CD4-positive, alpha-beta T cell (primary cell): Measurements from ENCODE around the gene MEGF11. TPM values are rescaled to one million over a fixed set of nuclear protein-coding genes. Genes with fewer than 3 reads are reported as not detected.
A peak's percentile ranks its signal among the peaks of the same experiment; 100 is the strongest.

Source experiments
- ATAC-seq: fragments of 200-7000 bp; cut with Tn5 transposase; one replicate; pipeline ENCODE4 v1.10.0; 2022; ENCODE audit warnings: mild to moderate bottlenecking; ENCODE audit not compliant: poor library complexity
- CTCF ChIA-PET: fragments of 350-600 bp; sonication (Branson Sonifier 250); formaldehyde crosslinking; loops from one replicate; lab custom pipeline; 2021; ENCODE audit warnings: antibody characterized with exemption, inconsistent platforms; lab: Charles Lee
- POLR2A ChIA-PET: fragments of 350-600 bp; sonication (Branson Sonifier 250); formaldehyde crosslinking; loops from one replicate; lab custom pipeline; 2021; ENCODE audit warnings: antibody characterized with exemption, inconsistent platforms; lab: Charles Lee
- DNase-seq, 14 experiments: peaks; one replicate each; pipeline ENCODE4 v3.0.0-alpha.2; 2013 to 2020; ENCODE audit warnings: mixed read lengths in 2 of 14
- H3K27ac ChIP-seq, 2 donors: one replicate each; pipeline versions ENCODE4 v1.5.1 to v1.7.0; 2013; ENCODE audit warnings: low read length in 2 of 2, low read depth in 1 of 2, mild to moderate bottlenecking in 1 of 2
- H3K27me3 ChIP-seq, 2 experiments: 1 replicate in 1 of 2; 2 replicates in 1 of 2; pipeline versions ENCODE4 v1.6.1 to v1.7.0; 2013; ENCODE audit warnings: low read length in 2 of 2, control low read depth in 1 of 2, mild to moderate bottlenecking in 1 of 2, moderate library complexity in 1 of 2; ENCODE audit not compliant: insufficient read depth in 2 of 2, control insufficient read depth in 1 of 2
- H3K36me3 ChIP-seq: one replicate; pipeline ENCODE4 v1.6.1; 2013; ENCODE audit warnings: low read length, control low read depth; ENCODE audit not compliant: insufficient read depth
- H3K4me1 ChIP-seq: one replicate; pipeline ENCODE4 v1.6.1; 2013; ENCODE audit warnings: low read length, control low read depth; ENCODE audit not compliant: insufficient read depth
- H3K4me3 ChIP-seq: one replicate; pipeline ENCODE4 v1.5.1; 2013; ENCODE audit warnings: mild to moderate bottlenecking, low read length, moderate library complexity
- H3K9me3 ChIP-seq, 2 experiments: 1 replicate in 1 of 2; 2 replicates in 1 of 2; pipeline versions ENCODE4 v1.6.1 to v1.7.0; 2013; ENCODE audit warnings: low read length in 2 of 2, mild to moderate bottlenecking in 2 of 2, control low read depth in 1 of 2, moderate library complexity in 1 of 2; ENCODE audit not compliant: control insufficient read depth in 1 of 2, insufficient read depth in 1 of 2
- H3K27ac Mint-ChIP-seq: one replicate; pipeline ENCODE4 v1.8.0; 2020; ENCODE audit warnings: mixed read lengths
- H3K27me3 Mint-ChIP-seq: one replicate; pipeline ENCODE4 v1.8.0; 2021; ENCODE audit warnings: mixed read lengths
- H3K36me3 Mint-ChIP-seq: one replicate; pipeline ENCODE4 v1.8.0; 2021; ENCODE audit warnings: low read depth, mixed read lengths
- H3K4me1 Mint-ChIP-seq: one replicate; pipeline ENCODE4 v1.8.0; 2021; ENCODE audit warnings: low read depth, mixed read lengths
- H3K4me3 Mint-ChIP-seq: one replicate; pipeline ENCODE4 v1.8.0; 2020; ENCODE audit warnings: mild to moderate bottlenecking, mixed read lengths
- H3K9me3 Mint-ChIP-seq: one replicate; pipeline ENCODE4 v1.8.0; 2020; ENCODE audit warnings: mixed read lengths
- CTCF ChIP-seq: fragments of 200-600 bp; IDR thresholded peaks from one replicate; pipeline ENCODE4 v1.8.0; 2022; ENCODE audit warnings: antibody characterized with exemption, mild to moderate bottlenecking
- intact Hi-C, 2 experiments: fragments of 100-400 bp; cut with DNase I in 1 of 2; cut with micrococcal nuclease in 1 of 2; formaldehyde crosslinking; loops; one replicate each; pipeline versions ENCODE4 v1.15.1 to v1.9.0; 2023 to 2025; cut with DNase I, micrococcal nuclease
- total RNA-seq, 174 experiments: library from RNA in 2 of 174; stranded (reverse) in 2 of 174; gene quantifications; one replicate each; pipeline ENCODE4 v1.2.3 and lab custom pipeline; 2021 to 2026

Gene MEGF11
- total RNA-seq, 2 experiments from 2014 or later, result not detected

DNA sequence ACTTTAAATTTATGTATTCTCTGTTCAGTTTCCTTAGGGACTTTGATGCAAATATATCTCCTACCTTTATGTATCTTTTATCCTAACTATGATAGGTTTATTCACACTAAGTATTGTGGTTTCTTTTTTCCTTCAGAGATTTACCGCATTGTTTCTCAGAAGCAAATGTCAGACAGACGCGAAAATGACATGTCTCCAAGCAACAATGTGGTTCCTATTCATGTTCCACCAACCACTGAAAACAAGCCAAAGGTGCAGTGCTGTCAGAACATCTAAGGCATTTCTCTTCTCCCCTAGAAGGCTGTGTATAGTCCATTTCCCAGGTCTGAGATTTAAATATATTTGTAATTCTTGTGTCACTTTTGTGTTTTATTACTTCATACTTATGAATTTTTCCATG is 366.0 kb downstream of the MEGF11 start:
- Mint-ChIP-seq H3K4me1 (peaks cover 75% of the 10 kb centered on the region), H3K36me3 (peaks cover 85% of the 10 kb centered on the region), H3K27ac (peak overlapping the region; percentile 89), H3K4me3 (peak overlapping the region; percentile 59), H3K9me3 (no peaks in the 10 kb centered on the region), H3K27me3 (no peaks in the 10 kb centered on the region)
- TF ChIP-seq CTCF, result no peak
- no peak overlapping the region for H3K4me3 ChIP-seq
- intact Hi-C loops, result loop anchor here (2.0 to 10.0 kb wide), 2 partner anchors 19 to 407 kb away; partner anchors contain the start of genes DIS3L (in 2 of the 2) and RAB11A (in 1 of the 2)
- peak; percentile 96 for ATAC-seq
- no peaks in the 10 kb centered on the region for H3K27me3 ChIP-seq
- no peaks in the 10 kb centered on the region for H3K9me3 ChIP-seq
- H3K4me1 ChIP-seq, result peaks cover 11% of the 10 kb centered on the region
- H3K36me3 ChIP-seq, result peaks cover 44% of the 10 kb centered on the region
- H3K27ac ChIP-seq, result peak overlapping the region in 1 of 2 donors; percentile 42
- DNase-seq, result peak in 10 of 14 experiments; percentile 6 to 81 (median 34)
- ChIA-PET POLR2A (interaction anchor here (1.0 to 1.3 kb wide), 2 partner anchors 17 to 96 kb away, joined by 4 to 8 read pairs; partner anchors contain the start of genes DENND4A and RAB11A), CTCF (interaction anchor here (0.6 kb wide), 1 partner anchor 1136 kb away, joined by 3 read pairs; no protein-coding TSS in a partner anchor)

GRCh38 chr15:65885668-65886218 is 367.8 kb downstream of the MEGF11 start:
- Histone ChIP-seq H3K4me1 (peaks cover 19% of the 10 kb centered on the region), H3K36me3 (peaks cover 48% of the 10 kb centered on the region), H3K4me3 (no peak overlapping the region), H3K9me3 (no peaks in the 10 kb centered on the region), H3K27me3 (no peaks in the 10 kb centered on the region), H3K27ac (no peak overlapping the region)
- ChIA-PET POLR2A (interaction anchor here (0.7 to 1.3 kb wide), 2 partner anchors 15 to 83 kb away, joined by 3 to 4 read pairs; no protein-coding TSS in a partner anchor), CTCF (no interaction called here)
- no peak for TF ChIP-seq CTCF
- H3K27me3 Mint-ChIP-seq, result no peaks in the 10 kb centered on the region
- no peaks in the 10 kb centered on the region for H3K9me3 Mint-ChIP-seq
- peaks cover 85% of the 10 kb centered on the region for H3K4me1 Mint-ChIP-seq
- H3K27ac Mint-ChIP-seq, result peak overlapping the region; percentile 89
- no peak overlapping the region for H3K4me3 Mint-ChIP-seq
- intact Hi-C loops, result loop anchor here (2.0 to 10.0 kb wide), 2 partner anchors 17 to 409 kb away; partner anchors contain the start of genes DIS3L (in 2 of the 2) and RAB11A (in 1 of the 2)
- DNase-seq (no peak), ATAC-seq (no peak)
- peaks cover 83% of the 10 kb centered on the region for H3K36me3 Mint-ChIP-seq

DNA sequence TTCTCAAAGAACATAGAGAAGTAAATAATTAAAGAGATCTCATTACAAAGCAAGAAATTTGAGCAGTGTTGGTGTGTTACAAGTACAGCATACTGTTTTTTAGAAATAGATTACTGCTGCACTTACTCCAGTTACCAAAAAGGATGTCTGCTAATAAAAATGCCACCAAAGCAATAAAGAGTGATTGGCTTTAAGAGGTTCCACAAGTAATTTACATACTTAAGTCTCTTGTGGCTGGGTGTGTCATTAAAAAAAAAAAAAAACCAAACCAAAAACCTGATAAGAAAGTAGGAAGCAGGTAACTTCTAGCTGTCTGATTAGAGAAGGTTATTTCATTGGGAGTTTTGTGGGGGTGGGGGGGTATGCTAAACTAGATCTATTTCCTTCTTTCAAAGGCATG is 369.0 kb downstream of the MEGF11 start:
- H3K4me1 ChIP-seq, result peaks cover 19% of the 10 kb centered on the region
- no peak overlapping the region for H3K4me3 ChIP-seq
- H3K36me3 Mint-ChIP-seq, result peaks cover 88% of the 10 kb centered on the region
- H3K4me3 Mint-ChIP-seq, result no peak overlapping the region
- H3K27me3 ChIP-seq, result no peaks in the 10 kb centered on the region
- H3K9me3 Mint-ChIP-seq, result no peaks in the 10 kb centered on the region
- CTCF ChIA-PET, result no interaction called here
- H3K27ac Mint-ChIP-seq, result peak overlapping the region; percentile 89
- no peaks in the 10 kb centered on the region for H3K27me3 Mint-ChIP-seq
- intact Hi-C loops, result loop anchor here (10.0 kb wide), 1 partner anchor 410 kb away; the partner anchor contains the start of gene DIS3L (in 2 of the 2)
- H3K36me3 ChIP-seq, result peaks cover 53% of the 10 kb centered on the region
- ATAC-seq (peak; percentile 19), DNase-seq (peak in 4 of 14 experiments; percentile 7 to 46 (median 34))
- peaks cover 85% of the 10 kb centered on the region for H3K4me1 Mint-ChIP-seq
- no peaks in the 10 kb centered on the region for H3K9me3 ChIP-seq
- H3K27ac ChIP-seq, result no peak overlapping the region
- no peak for TF ChIP-seq CTCF
- POLR2A ChIA-PET, result interaction anchor here (0.7 to 1.8 kb wide), 4 partner anchors 14 to 1528 kb away, joined by 3 to 7 read pairs (median 4); partner anchors contain the start of gene RAB11A
